Activated T-helper 17 cell treated with anti-CD3 and anti-CD28 coated beads, Interleukin-2, amount 50 U/mL, for 72 hours (primary cell): ENCODE results near the gene TMEM107. TPM values are rescaled to one million over a fixed set of nuclear protein-coding genes. Genes with fewer than 3 reads are reported as not detected.
A peak's percentile ranks its signal among the peaks of the same experiment; 100 is the strongest.

ENCODE experiments used
- ATAC-seq: fragments of 150-1000 bp; cut with Tn5 transposase; replicated peaks from 2 replicates; pipeline ENCODE4 v1.10.0; 2021; ENCODE audit warnings: mild to moderate bottlenecking, moderate library complexity
- H3K27ac Mint-ChIP-seq: one replicate; pipeline ENCODE4 v1.8.0; 2022; ENCODE audit warnings: mixed read lengths
- H3K27me3 Mint-ChIP-seq: one replicate; pipeline ENCODE4 v1.8.0; 2022; ENCODE audit warnings: mixed read lengths
- H3K36me3 Mint-ChIP-seq: one replicate; pipeline ENCODE4 v1.8.0; 2022; ENCODE audit warnings: low read depth, mild to moderate bottlenecking, mixed read lengths
- H3K4me1 Mint-ChIP-seq: one replicate; pipeline ENCODE4 v1.8.0; 2022; ENCODE audit warnings: mixed read lengths
- H3K4me3 Mint-ChIP-seq: one replicate; pipeline ENCODE4 v1.8.0; 2022; ENCODE audit warnings: mild to moderate bottlenecking, mixed read lengths
- H3K9me3 Mint-ChIP-seq: one replicate; pipeline ENCODE4 v1.8.0; 2022; ENCODE audit warnings: mixed read lengths
- total RNA-seq, 2 donors: library from RNA; stranded (reverse); gene quantifications; one replicate each; pipeline ENCODE4 v1.2.3, GENCODE V29; 2022

TMEM107 gene
- total RNA-seq, 2 donors from 2014 or later = 43.3 to 45.3 TPM

- H3K27ac Mint-ChIP-seq = peak overlapping the region; percentile 99
- peaks cover 27% of the 10 kb centered on the region for H3K27me3 Mint-ChIP-seq
Measured at GRCh38 chr17:8125947-8126490, 50.2 kb downstream of the TMEM107 start.

DNA sequence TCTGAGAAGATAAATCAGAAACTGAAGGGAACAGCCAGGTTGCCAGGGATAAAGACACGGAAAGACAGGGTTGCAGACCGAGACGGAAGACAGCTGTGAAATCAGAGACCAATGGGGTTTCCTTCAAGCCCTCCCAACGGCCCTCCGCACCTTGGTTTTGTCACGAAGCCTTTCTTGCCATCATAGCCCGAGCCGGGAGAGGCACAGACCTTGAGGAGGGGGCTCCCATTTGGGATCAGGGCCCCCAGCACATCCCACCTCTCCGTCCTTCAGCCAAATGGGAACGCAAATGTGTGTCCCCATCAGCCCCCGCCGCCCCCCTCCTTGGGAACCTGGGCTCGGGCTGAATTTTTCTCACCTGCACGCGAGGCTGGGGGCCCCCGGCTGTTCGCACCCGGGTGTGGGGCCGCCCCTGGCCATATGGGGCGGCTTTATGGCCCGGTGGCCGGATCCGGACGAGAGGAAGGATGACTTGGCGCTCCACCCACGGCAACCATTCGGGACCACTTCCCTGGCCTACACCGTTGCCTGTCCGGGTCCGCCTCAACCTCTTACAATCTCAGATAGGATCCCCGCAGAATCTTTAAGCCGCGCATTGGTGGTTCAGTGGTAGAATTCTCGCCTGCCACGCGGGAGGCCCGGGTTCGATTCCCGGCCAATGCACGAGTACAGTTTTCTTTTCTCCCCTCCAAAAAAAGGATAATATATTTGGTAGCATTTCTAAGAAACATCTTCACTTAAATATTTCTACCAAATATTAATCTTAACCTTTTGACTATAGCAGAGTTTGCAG lies 50.8 kb downstream of the TMEM107 start:
- peak; percentile 39 for ATAC-seq
- peaks cover 44% of the 10 kb centered on the region for H3K36me3 Mint-ChIP-seq
- H3K4me3 Mint-ChIP-seq = peak overlapping the region; percentile 95
- no peaks in the 10 kb centered on the region for H3K9me3 Mint-ChIP-seq
- peaks cover 27% of the 10 kb centered on the region for H3K27me3 Mint-ChIP-seq
- peak overlapping the region; percentile 99 for H3K27ac Mint-ChIP-seq
- H3K4me1 Mint-ChIP-seq = peaks cover 49% of the 10 kb centered on the region

More at GRCh38 chr17:8125947-8126490, 50.2 kb downstream of the TMEM107 start:
- Mint-ChIP-seq H3K4me3 (peak overlapping the region; percentile 95), H3K4me1 (peaks cover 42% of the 10 kb centered on the region), H3K9me3 (no peaks in the 10 kb centered on the region), H3K36me3 (peaks cover 38% of the 10 kb centered on the region)
- peak; percentile 10 for ATAC-seq

DNA sequence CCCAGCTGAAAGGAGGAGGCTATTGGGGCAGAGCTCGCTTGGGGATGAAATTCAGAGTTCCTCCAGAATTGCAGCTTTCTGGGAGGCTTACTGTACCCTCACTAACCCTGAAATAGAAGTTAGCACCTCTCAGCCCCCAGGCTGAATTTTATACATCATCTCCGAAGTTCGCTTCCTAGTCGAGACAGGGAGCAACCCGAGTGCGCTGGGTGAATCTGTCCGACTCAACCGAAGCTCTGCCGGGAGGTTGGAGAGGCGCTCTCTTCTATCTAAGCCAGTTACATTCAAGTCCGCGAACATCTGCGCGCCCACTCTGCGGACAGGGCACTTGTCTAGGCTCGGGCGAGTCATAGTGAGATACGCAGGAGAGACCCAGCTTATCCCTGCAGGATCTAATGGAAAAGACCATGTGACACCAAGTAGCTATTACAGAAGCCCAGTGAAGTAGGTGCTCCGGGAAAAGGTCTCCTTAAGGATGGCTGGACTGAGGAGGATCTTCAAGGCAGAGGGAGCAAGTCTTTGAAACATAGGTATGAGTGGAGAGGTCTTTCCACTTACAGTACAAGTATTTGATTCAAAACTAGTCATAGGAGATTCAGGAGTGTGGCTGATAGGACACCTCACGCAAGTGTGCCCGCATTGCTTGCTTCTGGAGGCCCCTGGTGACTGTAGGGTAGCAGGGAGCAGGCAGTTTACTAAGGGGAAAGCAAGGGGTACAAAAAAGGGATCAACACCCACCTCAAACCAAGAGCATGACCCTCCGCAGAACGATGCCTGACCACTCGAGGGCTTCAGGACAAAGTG lies 51.6 kb downstream of the TMEM107 start:
- no peaks in the 10 kb centered on the region for H3K9me3 Mint-ChIP-seq
- H3K4me3 Mint-ChIP-seq = peak overlapping the region; percentile 95
- ATAC-seq = no peak
- peaks cover 52% of the 10 kb centered on the region for H3K36me3 Mint-ChIP-seq
- H3K4me1 Mint-ChIP-seq = peaks cover 57% of the 10 kb centered on the region
- H3K27ac Mint-ChIP-seq = peak overlapping the region; percentile 99
- peaks cover 27% of the 10 kb centered on the region for H3K27me3 Mint-ChIP-seq

GRCh38 chr17:8123695-8124349 lies 52.4 kb downstream of the TMEM107 start, which contains the start of gene HES7:
Gene HES7, minus strand, starts transcription at chr17:8124106. Its CDS starts 22 bp downstream, at chr17:8124084.
- no peak for ATAC-seq
- Mint-ChIP-seq H3K27me3 (peaks cover 27% of the 10 kb centered on the region), H3K27ac (peak within 1 kb of the TSS; percentile 99), H3K4me1 (peaks cover 62% of the 10 kb centered on the region), H3K4me3 (peak within 1 kb of the TSS; percentile 95), H3K36me3 (peaks cover 60% of the 10 kb centered on the region), H3K9me3 (no peaks in the 10 kb centered on the region)

DNA sequence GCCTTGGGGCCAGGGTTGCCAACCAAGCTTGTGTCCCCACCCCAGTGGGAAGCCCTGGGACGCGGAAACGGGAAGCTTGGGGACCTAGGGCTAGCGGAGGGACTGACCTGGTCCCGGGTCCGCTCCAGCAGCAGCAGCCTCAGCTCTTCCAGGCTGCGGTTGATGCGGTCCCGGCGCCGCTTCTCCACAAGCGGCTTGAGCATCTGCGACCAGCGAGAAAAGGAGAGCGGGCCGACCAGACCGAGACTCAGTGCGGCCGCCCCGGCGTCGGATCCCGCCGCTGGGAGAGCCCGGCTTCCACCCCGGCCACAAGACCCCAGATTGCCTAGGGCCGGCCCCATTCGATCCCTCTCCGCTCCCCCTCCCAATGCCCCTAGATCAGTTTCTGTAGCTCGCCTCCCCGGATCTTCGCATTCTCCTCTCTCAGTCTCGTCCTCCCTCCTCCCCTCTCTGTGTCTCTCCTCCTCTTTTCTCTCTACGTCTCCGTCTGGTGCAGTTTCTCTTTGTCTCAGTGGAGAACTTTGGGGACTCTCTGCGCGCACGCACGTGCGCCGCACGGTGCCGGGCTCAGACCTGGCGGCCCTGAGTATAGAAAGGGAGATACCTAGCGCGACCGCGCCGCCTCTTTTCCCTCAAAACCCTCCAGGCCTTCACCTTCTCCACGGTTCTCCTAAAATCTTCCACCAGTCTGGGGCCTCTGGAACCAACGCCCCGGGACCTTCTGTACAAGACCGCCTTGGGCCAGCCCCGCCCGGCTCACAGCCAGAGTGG lies 53.1 kb downstream of the TMEM107 start:
- Mint-ChIP-seq H3K4me1 (peaks cover 68% of the 10 kb centered on the region), H3K27me3 (peaks cover 27% of the 10 kb centered on the region), H3K4me3 (peak overlapping the region; percentile 95), H3K27ac (peak overlapping the region; percentile 67), H3K36me3 (peaks cover 65% of the 10 kb centered on the region), H3K9me3 (no peaks in the 10 kb centered on the region)
- no peak for ATAC-seq

Other genes with a start within 250 kb of the TMEM107 start
- gene KCNAB3, start 246.5 kb downstream of the TMEM107 start, total RNA-seq = 10 to 100 TPM in 1 of 2 donors, 1 to 10 TPM in 1; 8.6 to 11.9 TPM
- 100 to 1,000 TPM; 179 to 180 TPM for gene TRAPPC1, start 244.4 kb downstream of the TMEM107 start, total RNA-seq
- gene CNTROB, start 244.2 kb downstream of the TMEM107 start, total RNA-seq = 100 to 1,000 TPM in 1 of 2 donors, 10 to 100 TPM in 1; 74.0 to 152 TPM
- gene GUCY2D, start 173.8 kb downstream of the TMEM107 start, total RNA-seq = under 1 TPM; 0.15 to 0.77 TPM
- under 1 TPM in 1 of 2 donors, not detected in 1; 0.61 TPM for gene ALOX15B, start 137.3 kb downstream of the TMEM107 start, total RNA-seq
- 1 to 10 TPM; 1.1 to 6.2 TPM for gene ALOX12B, start 88.7 kb downstream of the TMEM107 start, total RNA-seq
- 1 to 10 TPM in 1 of 2 donors, under 1 TPM in 1; 0.13 to 1.3 TPM for gene ALOXE3, start 57.9 kb downstream of the TMEM107 start, total RNA-seq
- 10 to 100 TPM in 1 of 2 donors, 1 to 10 TPM in 1; 2.9 to 10.0 TPM for gene HES7, start 52.3 kb downstream of the TMEM107 start, total RNA-seq
- 100 to 1,000 TPM in 1 of 2 donors, 10 to 100 TPM in 1; 52.0 to 269 TPM for gene PER1, start 24.0 kb downstream of the TMEM107 start, total RNA-seq
- gene VAMP2, start 13.4 kb downstream of the TMEM107 start, total RNA-seq = 10 to 100 TPM; 41.7 to 66.2 TPM
- gene BORCS6, start 13.8 kb upstream of the TMEM107 start, total RNA-seq = 1 to 10 TPM; 4.7 to 7.0 TPM
- gene AURKB, start 34.2 kb upstream of the TMEM107 start, total RNA-seq = 100 to 1,000 TPM; 158 to 161 TPM
- 10 to 100 TPM; 53.8 to 80.4 TPM for gene CTC1, start 71.7 kb upstream of the TMEM107 start, total RNA-seq
- 100 to 1,000 TPM in 1 of 2 donors, 10 to 100 TPM in 1; 53.9 to 143 TPM for gene PFAS, start 72.9 kb upstream of the TMEM107 start, total RNA-seq
- gene RANGRF, start 112.3 kb upstream of the TMEM107 start, total RNA-seq = 10 to 100 TPM; 44.9 to 56.0 TPM
- gene SLC25A35, start 119.0 kb upstream of the TMEM107 start, total RNA-seq = 1 to 10 TPM; 3.6 to 4.3 TPM
- not detected for gene ARHGEF15, start 133.9 kb upstream of the TMEM107 start, total RNA-seq
- not detected for gene ODF4, start 163.5 kb upstream of the TMEM107 start, total RNA-seq
- gene RPL26, start 206.8 kb upstream of the TMEM107 start, total RNA-seq = 1,000 to 10,000 TPM; 2,606 to 3,397 TPM
- under 1 TPM; 0.09 to 0.21 TPM for gene RNF222, start 221.4 kb upstream of the TMEM107 start, total RNA-seq